ENCODE data around the gene FSD1.
"Not testable (repeated sequence)": the region's sequence is repeated elsewhere in the genome, so short reads cannot be mapped to it uniquely, and the experiment has no call there.

The FSD1 gene

GRCh38 chr19:4284974-4285373, 19.4 kb upstream of the FSD1 start:
- DNase-seq (ENCODE audit: low spot score) = no peak

- DNase-seq (ENCODE audit: low spot score) = not testable (repeated sequence)
Measured at GRCh38 chr19:4286141-4286540, 18.3 kb upstream of the FSD1 start.

- DNase-seq (ENCODE audit: low spot score) = no peak
Measured at GRCh38 chr19:4288091-4288777, 16.2 kb upstream of the FSD1 start.

- no peak for DNase-seq (ENCODE audit: low spot score)
Measured at GRCh38 chr19:4291184-4291732, 13.1 kb upstream of the FSD1 start.

GRCh38 chr19:4292515-4292914, 11.9 kb upstream of the FSD1 start:
- no peak for DNase-seq (ENCODE audit: low spot score)

GRCh38 chr19:4294389-4294788, 10.0 kb upstream of the FSD1 start:
- DNase-seq (ENCODE audit: low spot score) = no peak

DNA sequence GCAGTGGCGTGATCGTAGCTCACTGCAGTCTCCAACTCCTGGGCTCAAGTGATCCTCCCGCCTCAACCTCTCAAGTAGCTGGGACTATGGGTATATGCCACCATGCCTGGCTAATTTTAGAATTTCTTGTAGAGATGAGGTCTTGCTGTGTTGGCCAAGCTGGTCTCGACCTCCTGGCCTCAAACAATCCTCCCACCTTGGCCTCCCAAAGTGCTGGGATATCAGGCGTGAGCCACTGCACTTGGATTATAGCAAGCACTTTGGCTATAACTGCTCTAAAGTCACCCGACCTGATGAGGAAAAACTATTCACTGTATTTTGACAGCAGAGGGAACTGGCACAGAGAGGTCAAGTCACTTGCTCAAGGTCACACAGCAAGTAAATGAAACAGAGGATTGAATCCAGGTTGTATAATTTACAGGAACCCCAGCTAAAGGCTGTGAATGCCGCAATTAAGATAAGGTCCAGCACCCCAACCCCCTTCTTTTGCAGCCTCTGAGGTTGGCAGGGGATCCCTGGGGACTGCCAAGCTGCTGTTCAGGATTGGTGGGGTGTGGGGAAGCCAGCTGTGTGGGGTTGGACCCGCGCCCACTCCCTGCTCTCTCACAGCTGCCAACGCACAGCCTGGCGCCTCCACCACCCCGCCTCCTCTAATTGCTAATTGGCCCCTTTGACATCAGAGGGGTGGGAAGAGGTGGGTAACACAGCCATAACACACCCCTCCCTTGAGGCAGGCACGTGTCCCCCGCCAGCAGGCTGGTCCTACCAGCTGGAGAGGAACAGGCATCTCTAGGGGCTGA, 8.2 kb upstream of the FSD1 start:
- no peak for DNase-seq (ENCODE audit: low spot score)

GRCh38 chr19:4297901-4298809, 6.2 kb upstream of the FSD1 start:
- no peak for DNase-seq (ENCODE audit: low spot score)

DNA sequence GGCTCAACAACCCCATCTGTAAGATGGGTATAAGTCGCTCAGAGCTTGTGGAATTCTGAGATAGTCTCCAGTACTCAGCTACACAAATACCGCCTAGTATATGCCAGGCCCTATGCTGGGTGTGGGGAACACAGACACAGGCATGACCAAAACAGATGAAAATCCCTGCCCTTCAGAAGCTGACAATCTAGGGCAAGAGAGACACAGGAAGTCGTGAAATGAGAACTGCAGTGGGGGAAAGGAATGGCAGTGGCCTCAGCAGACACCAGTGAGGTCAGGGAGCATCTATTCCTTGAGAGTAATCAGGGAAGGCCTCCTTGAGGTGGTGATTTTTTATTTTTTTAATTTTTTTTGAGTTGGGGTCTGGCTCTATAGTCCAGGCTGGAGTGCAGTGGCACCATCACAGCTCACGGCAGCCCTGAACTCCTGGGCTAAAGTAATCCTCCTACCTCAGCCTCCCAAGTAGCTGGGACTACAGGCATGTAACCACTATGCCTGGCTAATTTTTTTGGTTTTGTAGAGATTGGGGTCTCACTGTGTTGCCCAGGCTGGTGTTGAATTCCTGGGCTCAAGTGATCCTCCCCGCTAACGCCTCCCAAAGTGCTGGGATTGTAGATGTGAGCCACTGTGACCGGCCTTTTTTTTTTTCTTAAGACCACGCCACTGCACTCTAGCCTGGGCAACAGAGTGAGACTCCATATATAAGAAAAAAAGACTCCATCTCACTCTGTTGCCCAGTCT, 5.4 kb upstream of the FSD1 start:
- DNase-seq (ENCODE audit: low spot score) = no peak

GRCh38 chr19:4300589-4300988, 3.8 kb upstream of the FSD1 start:
- DNase-seq (ENCODE audit: low spot score) = no peak

GRCh38 chr19:4301590-4302242, 2.7 kb upstream of the FSD1 start:
- no peak for DNase-seq (ENCODE audit: low spot score)

- no peak for DNase-seq (ENCODE audit: low spot score)
Measured at GRCh38 chr19:4302243-4302640, 2.2 kb upstream of the FSD1 start, which contains the start of gene TMIGD2. TMIGD2 (minus strand) TSS chr19:4302389; CDS start chr19:4302385, 4 bp downstream.

GRCh38 chr19:4303819-4304537, 420 bp upstream of the FSD1 start:
- no peak for DNase-seq (ENCODE audit: low spot score)

DNA sequence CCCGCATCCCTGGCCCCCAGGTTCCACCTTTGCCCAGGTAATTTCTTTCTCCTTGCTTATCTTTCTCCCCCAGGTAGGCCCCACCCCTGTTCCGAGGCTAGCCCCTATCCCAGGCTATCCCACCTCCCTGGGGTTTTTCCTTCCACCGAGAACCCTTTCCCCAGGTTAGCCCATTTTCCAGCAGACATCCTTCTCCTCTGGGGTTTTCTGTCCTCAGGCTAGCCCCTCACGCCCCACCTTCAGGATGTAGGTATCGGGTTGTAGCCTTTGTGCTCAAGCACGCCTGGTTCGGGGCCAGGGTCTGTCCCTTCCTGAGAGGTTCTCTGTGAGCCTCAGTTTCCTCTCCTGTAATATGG, 837 bp downstream of the FSD1 start:
- no peak for DNase-seq (ENCODE audit: low spot score)

GRCh38 chr19:4305659-4306058, 1.3 kb downstream of the FSD1 start:
- DNase-seq (ENCODE audit: low spot score) = no peak

- no peak for DNase-seq (ENCODE audit: low spot score)
Measured at GRCh38 chr19:4310247-4311121, 6.1 kb downstream of the FSD1 start.

GRCh38 chr19:4313847-4314490, 9.6 kb downstream of the FSD1 start:
- DNase-seq (ENCODE audit: low spot score) = no peak

- no peak for DNase-seq (ENCODE audit: low spot score)
Measured at GRCh38 chr19:4316956-4317355, 12.6 kb downstream of the FSD1 start.

GRCh38 chr19:4318460-4318859, 14.1 kb downstream of the FSD1 start:
- DNase-seq (ENCODE audit: low spot score) = no peak
